Endothelial cell of umbilical vein (primary cell): Measurements from ENCODE around the gene C10orf71.

Source experiments
- CTCF ChIP-seq, 2 donors: IDR thresholded peaks; 1 replicate in 1 of 2; 2 replicates in 1 of 2; pipeline ENCODE4 v1.5.1; 2011; ENCODE audit warnings: low read length in 2 of 2, mild to moderate bottlenecking in 2 of 2, moderate library complexity in 2 of 2, control low read depth in 1 of 2, inconsistent platforms in 1 of 2, low read depth in 1 of 2; ENCODE audit not compliant: insufficient read depth in 1 of 2; ENCODE audit errors: extremely low read depth in 1 of 2
- EZH2 ChIP-seq: IDR thresholded peaks from 2 replicates; pipeline ENCODE4 v1.6.1; 2012; ENCODE audit warnings: borderline replicate concordance, low read depth, mild to moderate bottlenecking, moderate library complexity, low read length, inconsistent platforms; ENCODE audit not compliant: severe bottlenecking
- FOS ChIP-seq: IDR thresholded peaks from 2 replicates; pipeline ENCODE4 v1.6.1; 2011; ENCODE audit warnings: mild to moderate bottlenecking, low read length, moderate library complexity, borderline replicate concordance; ENCODE audit not compliant: insufficient read depth
- GATA2 ChIP-seq: IDR thresholded peaks from 2 replicates; pipeline ENCODE4 v1.7.0; 2011; ENCODE audit warnings: low read depth, mild to moderate bottlenecking, moderate library complexity, mixed read lengths, low read length; ENCODE audit not compliant: insufficient read length, insufficient read depth
- JUN ChIP-seq: IDR thresholded peaks from 2 replicates; pipeline ENCODE4 v1.6.1; 2011; ENCODE audit warnings: borderline replicate concordance, low read depth; ENCODE audit not compliant: insufficient read length, insufficient read depth
- MAX ChIP-seq: IDR thresholded peaks from 2 replicates; pipeline ENCODE4 v1.6.1; 2011; ENCODE audit not compliant: insufficient read depth, insufficient read length
- POLR2A ChIP-seq: IDR thresholded peaks from 2 replicates; pipeline ENCODE4 v1.6.1; 2012; ENCODE audit warnings: low read depth, mild to moderate bottlenecking, control low read depth, low read length
- POLR2AphosphoS5 ChIP-seq: IDR thresholded peaks from 2 replicates; pipeline ENCODE4 v1.6.1; 2012; ENCODE audit warnings: low read depth, mild to moderate bottlenecking, control low read depth, low read length, moderate library complexity; ENCODE audit not compliant: insufficient read depth

GRCh38 chr10:49325131-49325915, 26.4 kb downstream of the C10orf71 start:
- TF ChIP-seq POLR2A (no peak), CTCF (IDR thresholded peaks at IDR 0.05; ENCODE audit: extremely low read depth in 1 of 2, insufficient read depth in 1 of 2, low read depth in 1 of 2, low read length in 2 of 2) (no peak), EZH2 (no peak), MAX (no peak), POLR2AphosphoS5 (no peak), FOS (no peak), GATA2 (no peak), JUN (no peak)
